ENCODE results near the gene BLCAP.
"Not testable (repeated sequence)": the region's sequence is repeated elsewhere in the genome, so short reads cannot be mapped to it uniquely, and the experiment has no call there.

BLCAP gene

DNA sequence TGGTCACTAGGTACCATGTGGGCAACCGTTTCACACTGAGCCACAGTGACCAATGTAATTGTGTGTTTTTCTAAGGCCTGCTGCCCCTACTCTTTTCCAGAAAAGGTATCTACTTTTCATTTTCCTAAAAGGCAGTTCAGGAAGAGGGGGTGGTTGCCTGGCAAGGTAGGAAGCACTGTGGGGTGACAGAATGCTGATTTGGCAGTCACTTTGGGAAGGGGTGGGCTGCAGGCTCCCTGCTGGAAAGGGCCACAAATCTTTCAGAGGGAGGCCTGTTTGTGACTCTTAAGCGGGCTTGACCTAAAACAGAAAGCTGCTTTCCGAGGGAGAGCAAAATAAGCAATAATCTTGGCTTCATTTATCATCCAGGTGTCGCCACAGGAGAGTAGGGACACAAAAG lies 11.8 kb downstream of the BLCAP start:
- DNase-seq (ENCODE audit: low spot score): no peak

DNA sequence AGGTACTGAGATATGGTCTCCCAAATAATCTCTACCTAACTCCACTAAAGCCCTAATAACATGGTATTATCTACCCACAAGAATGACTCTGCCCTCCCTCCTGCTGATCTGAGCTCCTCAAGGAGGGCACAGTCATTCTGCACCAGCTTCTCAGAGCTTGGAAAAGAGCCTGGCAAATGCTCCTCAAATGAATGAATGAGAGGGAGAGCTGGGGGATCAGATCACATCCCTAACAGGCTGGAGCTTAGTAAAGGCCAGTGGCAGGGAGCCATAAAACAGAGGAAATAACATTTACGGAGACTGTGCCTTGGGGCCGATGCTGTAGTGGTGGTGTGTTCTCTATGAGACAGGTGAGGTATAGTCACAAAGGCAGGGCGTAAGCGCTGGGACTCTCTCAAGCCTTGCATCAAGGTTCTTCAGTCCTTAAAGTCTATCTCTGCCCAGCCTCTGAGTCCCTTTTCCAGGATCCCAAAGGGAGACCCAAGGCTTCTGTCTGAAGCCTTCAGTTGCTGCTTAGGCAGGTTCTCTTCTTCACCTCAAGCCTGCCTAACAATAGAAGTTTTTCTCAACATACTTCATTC lies 13.8 kb downstream of the BLCAP start:
- DNase-seq (ENCODE audit: low spot score): no peak

DNA sequence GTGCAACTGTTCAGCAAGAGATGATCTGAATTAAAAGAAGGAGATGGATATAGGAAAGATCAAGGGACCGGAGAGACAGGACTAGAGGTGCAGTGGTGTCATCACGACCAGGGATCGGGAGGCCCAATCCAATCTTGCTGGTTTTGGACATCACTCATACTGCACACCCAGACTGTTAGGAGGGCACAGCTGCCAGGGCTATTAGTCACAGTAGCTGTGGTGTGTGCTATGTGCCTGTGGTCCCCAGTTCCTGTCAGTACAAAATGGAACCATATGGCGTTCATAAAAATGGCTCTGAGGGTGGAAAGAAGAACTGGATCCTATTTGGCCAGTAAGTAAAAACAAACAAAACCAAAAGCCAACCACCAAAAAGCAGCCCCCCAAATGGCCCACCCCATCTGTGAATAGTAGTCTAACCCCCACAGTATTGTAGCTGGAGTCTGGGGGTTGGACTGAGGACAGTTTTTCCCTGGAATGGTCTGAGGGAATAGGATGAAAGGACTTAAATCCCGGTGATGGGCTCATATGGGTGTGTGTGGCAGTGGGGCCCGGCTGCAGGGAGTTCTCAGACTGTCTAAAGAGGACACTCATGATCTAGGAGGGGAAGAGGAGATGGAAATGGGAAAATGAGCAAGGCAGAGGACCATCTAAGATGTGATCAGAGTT lies 15.9 kb downstream of the BLCAP start:
- DNase-seq (ENCODE audit: low spot score): no peak

DNA sequence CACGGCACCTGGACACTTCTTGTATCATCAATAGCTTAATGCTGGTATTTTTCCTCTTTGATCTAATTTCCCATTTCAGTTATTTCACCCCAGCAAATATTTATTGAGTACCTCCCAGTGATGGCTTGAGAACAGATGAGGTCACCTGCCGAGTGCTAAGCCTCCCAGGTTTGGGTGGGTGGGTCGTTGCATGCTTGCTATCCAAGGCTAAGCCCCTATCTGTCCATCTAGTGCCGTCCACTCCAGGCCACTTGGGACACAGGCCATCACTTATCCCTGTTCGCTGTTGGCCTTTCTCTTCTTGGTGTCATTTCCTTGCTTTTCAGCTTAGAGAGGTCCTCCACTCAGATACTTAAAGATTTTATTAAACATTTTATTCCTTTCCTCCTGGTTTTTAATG lies 17.4 kb downstream of the BLCAP start:
- DNase-seq (ENCODE audit: low spot score): no peak

GRCh38 chr20:37506152-37506725 lies 21.4 kb downstream of the BLCAP start:
- no peak for DNase-seq (ENCODE audit: low spot score)

- no peak for DNase-seq (ENCODE audit: low spot score)
These were observed 22.2 kb downstream of the BLCAP start for GRCh38 chr20:37505263-37506151.

- DNase-seq (ENCODE audit: low spot score): no peak
These were observed 23.1 kb downstream of the BLCAP start for GRCh38 chr20:37504404-37505096.

GRCh38 chr20:37503256-37503927 lies 24.3 kb downstream of the BLCAP start:
- DNase-seq (ENCODE audit: low spot score): no peak

GRCh38 chr20:37502654-37503053 lies 25.0 kb downstream of the BLCAP start:
- no peak for DNase-seq (ENCODE audit: low spot score)

- DNase-seq (ENCODE audit: low spot score): no peak
These were observed 25.7 kb downstream of the BLCAP start for GRCh38 chr20:37501940-37502339.

- no peak for DNase-seq (ENCODE audit: low spot score)
These were observed 27.4 kb downstream of the BLCAP start for GRCh38 chr20:37500311-37500710.

DNA sequence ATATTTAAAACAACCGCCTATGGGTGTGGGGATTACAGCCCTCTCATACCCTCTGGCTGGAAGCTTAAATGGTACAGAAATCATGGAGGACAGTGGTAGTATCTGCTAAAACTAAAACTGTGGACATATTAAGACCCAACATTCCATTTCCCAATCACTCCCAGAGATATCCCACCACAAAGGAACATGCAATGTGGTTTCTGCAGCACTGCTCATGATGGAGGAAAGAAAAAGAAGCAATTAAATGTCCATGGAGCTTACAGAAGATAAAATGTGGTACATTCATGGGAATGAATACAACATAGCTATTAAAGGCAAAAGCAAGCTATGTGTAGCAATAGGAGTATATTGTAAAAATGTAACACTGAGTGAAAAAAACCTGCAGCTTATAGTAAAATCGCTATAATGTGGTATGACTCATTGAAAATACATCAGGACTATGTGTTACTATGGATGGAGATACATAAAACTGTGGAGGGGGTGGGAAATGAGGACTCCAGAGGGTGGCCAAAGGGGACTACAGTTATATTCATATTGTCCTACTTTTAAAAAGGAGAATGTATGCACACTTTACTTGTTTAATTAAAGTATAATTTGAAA lies 29.5 kb downstream of the BLCAP start:
- DNase-seq (ENCODE audit: low spot score): no peak

GRCh38 chr20:37494796-37495195 lies 32.9 kb downstream of the BLCAP start:
- no peak for DNase-seq (ENCODE audit: low spot score)

DNA sequence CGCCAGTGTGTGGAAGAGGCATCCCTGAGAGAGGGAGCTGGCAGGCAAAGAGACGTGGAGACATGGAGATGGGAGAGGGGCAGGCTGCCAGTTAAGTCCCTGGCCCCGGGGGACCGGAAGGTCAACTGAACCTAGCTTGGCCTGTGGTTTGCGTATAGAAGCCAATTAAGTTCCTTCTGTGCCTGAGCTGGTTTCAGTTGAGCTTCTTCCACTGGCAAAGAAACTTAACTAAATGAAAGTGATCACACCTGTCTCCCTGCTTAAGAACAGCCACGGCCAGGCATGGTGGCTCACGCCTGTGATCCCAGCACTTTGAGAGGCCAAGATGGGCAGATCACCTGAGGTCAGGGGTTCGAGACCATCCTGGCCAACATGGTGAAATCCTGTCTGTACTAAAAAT lies 33.4 kb downstream of the BLCAP start:
- no peak for DNase-seq (ENCODE audit: low spot score)

GRCh38 chr20:37492945-37493344 lies 34.7 kb downstream of the BLCAP start:
- DNase-seq (ENCODE audit: low spot score): no peak

DNA sequence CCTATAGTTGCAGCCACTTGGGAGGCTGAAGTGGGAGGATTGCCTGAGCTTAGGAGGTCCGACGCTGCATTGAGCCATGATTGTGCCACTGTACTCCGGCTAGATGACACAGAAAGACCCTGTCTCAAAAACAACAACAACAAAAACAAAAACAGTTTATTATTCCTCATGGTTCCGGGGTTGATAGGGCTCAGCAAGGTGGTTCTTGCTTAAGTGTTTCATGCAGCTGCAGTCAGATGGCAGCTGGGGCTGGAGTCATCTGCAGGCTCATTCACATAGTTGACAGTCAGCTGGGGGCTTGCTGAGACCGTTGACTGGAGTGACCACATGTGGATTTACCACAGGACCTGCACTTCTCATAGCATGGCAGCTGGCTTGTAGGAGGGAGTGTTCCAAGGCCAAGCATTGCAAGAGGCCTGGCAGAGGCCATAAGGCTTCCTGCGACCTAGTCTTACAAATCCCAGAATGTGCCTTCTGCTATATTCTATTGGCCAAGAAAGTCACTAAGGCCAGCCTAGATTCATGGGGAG lies 35.5 kb downstream of the BLCAP start:
- no peak for DNase-seq (ENCODE audit: low spot score)

DNA sequence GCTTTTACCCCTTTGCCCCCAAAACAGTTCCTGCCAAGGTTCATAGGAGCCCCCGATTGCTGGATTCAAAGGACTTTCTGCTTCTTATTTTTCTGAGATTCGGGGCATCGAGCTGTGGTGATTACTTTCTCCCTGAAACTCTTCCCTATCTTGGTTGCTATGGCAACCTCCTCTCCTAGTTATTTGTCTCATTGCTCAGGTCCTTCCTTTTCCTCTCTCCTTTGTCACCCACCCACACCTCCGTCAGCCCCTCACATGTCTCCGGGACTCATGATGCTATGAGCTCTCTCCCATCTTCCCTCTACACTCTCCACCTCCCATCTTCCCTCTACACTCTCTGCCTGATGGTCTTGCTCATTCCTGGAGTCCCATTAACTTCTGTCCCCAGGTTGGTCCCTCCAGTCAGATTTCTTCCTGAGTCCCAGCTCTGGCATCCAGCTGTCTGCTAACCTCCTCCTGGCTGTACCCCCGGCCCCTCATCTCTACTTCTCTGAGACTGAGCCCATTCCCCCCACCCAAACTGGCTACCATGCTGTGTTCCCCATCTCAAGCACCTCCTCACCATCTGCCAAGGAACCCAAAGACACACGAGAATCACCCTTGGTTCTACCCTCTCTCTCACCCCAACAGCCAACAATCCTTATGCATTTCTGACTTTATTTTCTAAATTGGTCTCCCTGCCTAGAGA lies 36.9 kb downstream of the BLCAP start:
- no peak for DNase-seq (ENCODE audit: low spot score)

DNA sequence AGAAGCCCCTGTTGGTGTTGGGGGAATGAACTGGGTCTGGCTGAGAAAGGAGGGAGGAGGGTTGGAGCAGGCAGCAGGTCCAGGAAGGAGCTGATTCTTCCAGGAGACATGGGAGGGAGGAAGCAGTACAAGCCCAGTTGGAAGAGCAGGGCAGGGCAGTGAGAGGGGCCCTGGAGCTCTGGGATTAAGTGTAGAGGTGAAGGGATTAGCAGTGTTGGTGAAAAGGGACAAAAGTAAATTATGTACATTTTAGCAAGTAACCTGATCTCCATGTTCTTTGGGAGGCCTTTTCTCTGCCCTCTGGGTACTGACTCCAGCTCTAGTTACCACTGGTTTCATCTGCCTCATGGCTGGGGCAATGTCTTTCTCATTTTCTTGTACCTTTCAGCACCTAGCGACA lies 41.5 kb downstream of the BLCAP start:
- not testable (repeated sequence) for DNase-seq (ENCODE audit: low spot score)

GRCh38 chr20:37484331-37484730 lies 43.3 kb downstream of the BLCAP start:
- DNase-seq (ENCODE audit: low spot score): no peak

- no peak for DNase-seq (ENCODE audit: low spot score)
These were observed 46.1 kb downstream of the BLCAP start for GRCh38 chr20:37481610-37482009.
